Measurements from ENCODE around the gene SPATA33.
"Not testable (repeated sequence)": the region's sequence is repeated elsewhere in the genome, so short reads cannot be mapped to it uniquely, and the experiment has no call there.

Gene SPATA33

DNA sequence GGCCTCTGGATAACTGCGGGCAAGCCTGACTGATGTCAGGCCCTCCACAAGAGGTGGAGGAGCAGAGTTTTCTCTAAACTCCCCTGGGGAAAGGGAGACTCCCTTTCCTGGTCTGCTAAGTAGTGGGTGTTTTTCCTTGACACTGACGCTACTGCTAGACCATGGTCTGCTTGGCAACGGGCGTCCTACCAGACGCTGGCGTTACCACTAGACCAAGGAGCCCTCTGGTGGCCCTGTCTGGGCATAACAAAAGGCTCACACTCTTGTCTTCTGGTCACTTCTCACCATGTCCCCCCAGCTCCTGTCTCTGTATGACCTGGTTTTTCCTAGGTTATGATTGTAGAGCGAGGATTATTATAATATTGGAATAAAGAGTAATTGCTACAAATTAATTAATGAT, 9.4 kb downstream of the SPATA33 start:
- peak; percentile 17 for DNase-seq

DNA sequence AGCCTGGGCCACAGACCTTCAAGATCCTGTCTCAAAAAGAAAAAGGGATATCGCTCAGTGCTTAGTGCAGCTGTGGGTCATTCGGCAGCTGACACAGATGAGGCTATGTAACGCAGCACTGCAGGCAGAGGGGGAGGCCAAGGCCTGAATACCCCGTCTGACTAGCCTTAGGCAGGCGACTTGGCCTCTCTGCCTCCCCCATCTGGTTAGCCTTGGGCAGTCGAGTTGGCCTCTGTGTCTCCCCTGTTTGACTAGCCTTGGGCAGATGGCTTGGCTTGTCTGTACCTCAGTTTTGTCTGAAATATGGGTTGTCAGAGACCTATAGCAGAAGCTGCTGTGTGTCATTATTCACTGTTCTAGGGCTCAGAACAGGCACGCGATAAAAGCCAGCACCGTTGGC, 10.0 kb downstream of the SPATA33 start:
- DNase-seq = no peak

- DNase-seq = no peak
Measured at GRCh38 chr16:89668790-89669158, 11.1 kb downstream of the SPATA33 start.

GRCh38 chr16:89669755-89670154, 12.1 kb downstream of the SPATA33 start:
- DNase-seq = no peak

DNA sequence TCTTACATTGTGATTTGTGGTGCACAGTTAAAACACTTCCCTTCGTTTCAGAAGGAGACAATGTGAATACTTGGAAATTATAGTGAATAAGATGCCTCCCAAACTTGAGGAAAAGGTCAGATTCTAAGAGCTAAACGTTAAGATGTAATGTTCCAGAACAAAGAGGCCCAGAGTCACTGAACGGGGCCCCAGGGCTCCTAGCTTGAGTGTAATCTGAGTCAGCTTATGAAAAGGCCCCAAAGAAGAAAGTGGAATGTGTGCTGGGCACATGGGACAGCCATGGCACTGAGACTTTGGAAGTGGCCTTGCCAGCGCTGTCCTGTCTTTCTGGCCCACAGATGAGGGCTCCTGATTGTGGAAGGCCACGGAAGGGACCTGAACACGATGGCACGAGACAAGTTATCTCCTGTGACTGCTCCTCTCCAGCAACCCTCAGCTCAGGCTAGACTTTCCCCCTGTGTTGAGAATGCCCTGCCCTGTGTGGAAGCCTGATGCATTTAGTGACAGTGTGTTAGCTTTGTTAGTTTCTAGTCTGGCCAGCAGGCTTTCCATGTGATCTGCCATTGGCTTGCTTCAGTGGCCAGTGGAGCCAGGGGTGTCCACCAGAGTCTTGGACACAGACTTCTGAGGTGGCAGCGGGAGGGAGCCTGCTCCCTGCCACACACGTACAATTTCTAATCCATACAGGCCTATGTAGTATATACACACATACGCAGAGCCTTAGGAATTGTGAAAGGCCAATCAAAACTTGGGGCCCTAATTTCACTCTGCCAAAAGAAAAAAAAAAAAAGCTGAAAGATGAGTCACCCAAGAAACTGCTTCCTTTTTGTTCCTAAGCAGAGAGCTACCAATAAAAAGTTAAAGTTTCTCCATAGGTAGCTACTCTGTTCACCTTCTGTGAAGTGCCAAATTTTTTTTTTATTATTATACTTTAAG, 13.1 kb downstream of the SPATA33 start:
- no peak for DNase-seq

DNA sequence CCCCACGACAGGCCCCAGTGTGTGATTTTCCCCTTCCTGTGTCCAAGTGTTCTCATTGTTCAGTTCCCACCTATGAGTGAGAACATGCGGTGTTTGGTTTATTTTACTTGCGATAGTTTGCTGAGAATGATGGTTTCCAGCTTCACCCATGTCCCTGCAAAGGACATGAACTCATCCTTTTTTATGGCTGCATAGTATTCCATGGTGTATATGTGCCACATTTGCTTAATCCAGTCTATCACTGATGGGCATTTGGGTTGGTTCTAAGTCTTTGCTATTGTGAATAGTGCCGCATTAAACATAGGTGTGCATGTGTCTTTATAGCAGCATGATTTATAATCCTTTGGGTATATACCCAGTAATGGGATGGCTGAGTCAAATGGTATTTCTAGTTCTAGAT, 13.9 kb downstream of the SPATA33 start:
- not testable (repeated sequence) for DNase-seq

GRCh38 chr16:89672177-89672941, 14.7 kb downstream of the SPATA33 start:
- DNase-seq = no peak

DNA sequence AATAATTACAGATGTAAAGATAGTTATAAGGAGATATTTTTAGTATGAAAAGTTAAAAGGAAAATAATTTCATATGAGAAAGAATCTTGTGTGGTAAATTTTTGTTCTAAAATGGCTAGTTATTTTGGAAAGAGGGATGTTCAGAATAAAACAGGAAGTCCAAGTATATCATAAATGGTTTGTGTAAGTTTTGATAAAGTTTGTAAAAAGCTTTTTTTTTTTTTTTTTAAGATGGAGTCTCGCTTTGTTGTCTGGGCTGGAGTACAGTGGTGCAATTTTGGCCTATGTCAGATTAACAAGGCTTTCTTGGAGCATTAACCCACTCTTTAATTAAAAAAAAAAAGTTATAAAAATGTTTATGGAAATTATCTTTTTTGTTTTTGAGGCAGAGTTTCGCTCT, 20.6 kb downstream of the SPATA33 start:
- DNase-seq = no peak

DNA sequence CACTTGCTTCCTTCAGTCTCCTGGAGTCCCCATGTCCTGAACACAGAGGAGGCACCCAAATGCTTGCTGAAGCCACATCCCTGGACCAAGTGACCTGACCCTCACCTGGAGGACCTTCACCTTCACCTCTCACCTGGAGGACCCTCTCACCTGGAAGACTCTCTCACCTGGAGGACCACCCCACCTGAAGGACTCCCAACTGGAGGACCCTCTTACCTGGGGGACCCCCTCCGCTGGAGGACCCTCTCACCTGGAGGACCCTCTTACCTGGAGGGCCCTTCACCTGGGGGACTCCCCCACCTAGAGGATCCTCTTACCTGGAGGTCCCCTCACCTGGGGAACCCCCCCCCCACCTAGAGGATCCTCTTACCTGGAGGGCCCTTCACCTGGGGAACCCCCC, 28.3 kb downstream of the SPATA33 start:
- DNase-seq = no peak

GRCh38 chr16:89686520-89687091, 29.0 kb downstream of the SPATA33 start, which contains the start of gene CDK10:
Gene CDK10, plus strand, starts transcription at chr16:89686689. Its CDS starts 22 bp downstream, at chr16:89686711.
- peak; percentile 84 for DNase-seq

GRCh38 chr16:89687092-89687940, 29.7 kb downstream of the SPATA33 start:
- DNase-seq = peak; percentile 82

DNA sequence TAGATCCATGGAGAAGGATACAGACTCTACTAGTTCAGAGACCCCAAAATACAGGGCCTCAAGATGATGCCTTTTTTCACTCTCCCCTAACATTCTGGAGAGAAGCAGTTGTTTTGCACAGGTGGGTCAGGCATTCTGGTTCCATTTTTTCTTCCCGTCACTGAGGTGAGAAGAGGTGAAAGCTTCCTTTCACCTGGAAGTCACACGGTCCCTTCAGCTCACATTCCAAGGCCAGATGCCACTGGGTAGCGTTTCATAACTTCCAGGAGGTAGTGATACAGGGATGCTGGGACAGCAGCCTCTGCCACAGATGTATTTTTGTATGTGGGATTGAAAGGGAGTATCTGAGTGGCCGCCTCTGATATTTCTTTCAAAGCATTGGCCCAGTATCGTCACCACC, 30.8 kb downstream of the SPATA33 start:
- no peak for DNase-seq

GRCh38 chr16:89689142-89689541, 31.5 kb downstream of the SPATA33 start:
- no peak for DNase-seq

- not testable (repeated sequence) for DNase-seq
Measured at GRCh38 chr16:89689621-89690020, 32.0 kb downstream of the SPATA33 start.

- DNase-seq = no peak
Measured at GRCh38 chr16:89690392-89690901, 32.8 kb downstream of the SPATA33 start.

DNA sequence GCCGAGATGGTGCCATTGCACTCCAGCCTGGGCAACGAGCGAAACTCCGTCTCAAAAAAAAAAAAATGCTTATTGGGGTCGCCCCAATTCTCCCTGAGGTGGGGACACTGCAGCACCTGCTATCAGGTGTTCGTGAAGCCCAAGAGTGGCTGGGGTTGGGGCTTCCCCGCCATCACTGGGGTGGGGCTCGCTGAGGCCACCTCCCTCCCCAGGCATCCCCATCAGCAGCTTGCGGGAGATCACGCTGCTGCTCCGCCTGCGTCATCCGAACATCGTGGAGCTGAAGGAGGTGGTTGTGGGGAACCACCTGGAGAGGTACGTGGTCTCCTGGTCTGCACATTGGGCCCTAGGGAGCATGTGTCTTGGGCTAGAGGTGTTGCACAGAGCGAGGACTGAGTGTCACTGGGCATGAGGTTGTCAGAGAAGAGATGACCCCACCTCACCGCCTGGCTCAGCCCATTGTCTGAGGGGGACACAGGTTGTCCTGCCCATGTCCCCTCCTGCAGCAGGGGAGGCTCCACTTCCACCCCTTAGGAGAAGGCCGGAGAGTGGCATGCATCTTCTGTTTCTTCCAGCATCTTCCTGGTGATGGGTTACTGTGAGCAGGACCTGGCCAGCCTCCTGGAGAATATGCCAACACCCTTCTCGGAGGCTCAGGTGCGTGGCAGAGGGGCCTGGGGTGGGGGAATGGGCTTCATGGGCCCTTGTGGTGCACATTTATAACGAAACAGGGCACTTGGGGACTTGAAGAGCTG, 33.8 kb downstream of the SPATA33 start:
- no peak for DNase-seq

DNA sequence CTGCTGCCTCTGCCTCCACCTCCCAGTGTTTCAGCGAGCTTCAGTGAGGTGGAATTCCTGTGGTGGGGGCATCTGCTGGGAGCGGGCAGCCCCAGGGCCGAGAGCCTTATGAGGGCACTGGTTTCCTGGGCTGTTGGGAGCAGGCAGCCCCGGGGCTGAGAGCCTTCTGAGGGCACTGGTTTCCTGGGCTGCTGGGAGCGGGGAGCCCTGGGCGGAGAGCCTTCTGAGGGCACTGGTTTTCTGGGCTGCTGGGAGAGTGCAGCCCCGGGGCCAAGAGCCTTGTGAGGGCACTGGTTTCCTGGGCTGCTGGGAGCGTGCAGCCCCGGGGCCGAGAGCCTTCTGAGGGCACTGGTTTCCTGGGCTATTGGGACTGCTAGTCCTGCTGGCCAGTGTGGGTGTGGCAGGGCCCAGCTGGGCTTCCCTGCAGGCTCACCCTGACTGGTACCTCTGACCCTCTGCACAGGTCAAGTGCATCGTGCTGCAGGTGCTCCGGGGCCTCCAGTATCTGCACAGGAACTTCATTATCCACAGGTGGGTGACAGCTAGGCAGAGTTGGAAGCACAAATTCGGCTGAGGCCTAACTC, 34.4 kb downstream of the SPATA33 start:
- DNase-seq = no peak

- no peak for DNase-seq
Measured at GRCh38 chr16:89693289-89693731, 35.7 kb downstream of the SPATA33 start.

GRCh38 chr16:89693931-89694783, 36.5 kb downstream of the SPATA33 start:
- no peak for DNase-seq

- not testable (repeated sequence) for DNase-seq
Measured at GRCh38 chr16:89694784-89695085, 37.1 kb downstream of the SPATA33 start.

All from RPMI8226 (cell line).